Breast epithelium (tissue), 4 donors: ENCODE measurements around the gene VSNL1. TPM values are rescaled to one million over a fixed set of nuclear protein-coding genes. Genes with fewer than 3 reads are reported as not detected.
A peak's percentile ranks its signal among the peaks of the same experiment; 100 is the strongest.

ENCODE experiments used
- DNase-seq, 2 donors: peaks; one replicate each; pipeline ENCODE4 v3.0.0-alpha.2; 2019; ENCODE audit warnings: low spot score in 2 of 2
- H3K27ac ChIP-seq, 2 donors: fragments of 200-600 bp; sonication (generic) in 1 of 2; one replicate each; pipeline ENCODE4 v1.5.1; 2016 to 2019; ENCODE audit warnings: mild to moderate bottlenecking in 1 of 2
- H3K27me3 ChIP-seq, 2 donors: fragments of 200-600 bp; sonication (generic) in 1 of 2; one replicate each; pipeline versions ENCODE4 v1.5.1 to v1.6.0; 2017 to 2019; ENCODE audit warnings: control low read depth in 1 of 2, mild to moderate bottlenecking in 1 of 2
- H3K36me3 ChIP-seq: fragments of 200-600 bp; one replicate; pipeline ENCODE4 v1.5.1; 2019
- H3K4me1 ChIP-seq, 2 donors: fragments of 200-600 bp; sonication (generic); one replicate each; pipeline ENCODE4 v1.5.1; 2016 to 2019; ENCODE audit warnings: control low read depth in 1 of 2
- H3K4me3 ChIP-seq, 3 donors: fragments of 200-600 bp; sonication (generic); 1 replicate in 2 of 3; 2 replicates in 1 of 3; pipeline ENCODE4 v1.5.1; 2016 to 2019; ENCODE audit warnings: mild to moderate bottlenecking in 3 of 3, moderate library complexity in 2 of 3
- H3K9me3 ChIP-seq, 2 donors: fragments of 200-600 bp; sonication (generic) in 1 of 2; one replicate each; pipeline ENCODE4 v1.5.1; 2016 to 2019; ENCODE audit warnings: control low read depth in 1 of 2
- CTCF ChIP-seq, 3 donors: fragments of 450-650 bp; IDR thresholded peaks; one replicate each; pipeline ENCODE4 v1.5.1; 2016 to 2017; ENCODE audit warnings: antibody characterized with exemption in 3 of 3, mild to moderate bottlenecking in 3 of 3, moderate library complexity in 3 of 3
- POLR2A ChIP-seq: fragments of 450-650 bp; IDR thresholded peaks from one replicate; pipeline ENCODE4 v1.6.1; 2016; ENCODE audit warnings: antibody characterized with exemption, mild to moderate bottlenecking, moderate library complexity
- POLR2AphosphoS5 ChIP-seq, 3 donors: sonication (generic); formaldehyde crosslinking; IDR thresholded peaks; one replicate each; pipeline ENCODE4 v1.6.1; 2017; ENCODE audit warnings: antibody characterized with exemption in 3 of 3
- intact Hi-C: fragments of 100-400 bp; cut with DNase I; formaldehyde crosslinking; loops from one replicate; pipeline ENCODE4 v1.15.1; 2023; ENCODE audit warnings: low total_unique reads
- total RNA-seq, 3 donors: library from RNA; depleted of rRNA; stranded (reverse); fragments of >200 nt; gene quantifications; one replicate each; pipeline ENCODE4 v1.1.0, GENCODE V29; 2016

The VSNL1 gene
- total RNA-seq, 3 donors from 2014 or later, result 0.80 to 6.9 (median 2.6) TPM

- Histone ChIP-seq H3K4me1 (no peaks in the 10 kb centered on the region), H3K27me3 (peaks cover 0 to 7% of the 10 kb centered on the region in 2 donors), H3K9me3 (no peaks in the 10 kb centered on the region), H3K27ac (peak overlapping the region; percentile 85 to 90), H3K4me3 (peak overlapping the region; percentile 46 to 61 (median 60)), H3K36me3 (no peaks in the 10 kb centered on the region)
- TF ChIP-seq POLR2AphosphoS5 (IDR thresholded peaks at IDR 0.05) (peak in 2 of 3 donors; percentile 55 to 64), POLR2A (no peak)
- DNase-seq, result peak; percentile 56 to 80
- intact Hi-C loops, result no loop called here
Measured at GRCh38 chr2:17538844-17539554, 1.5 kb upstream of the VSNL1 start.

- Histone ChIP-seq H3K4me3 (peak overlapping the region; percentile 46 to 61 (median 60)), H3K4me1 (no peaks in the 10 kb centered on the region), H3K27me3 (peaks cover 0 to 7% of the 10 kb centered on the region in 2 donors), H3K9me3 (no peaks in the 10 kb centered on the region), H3K27ac (peak overlapping the region; percentile 85 to 90), H3K36me3 (no peaks in the 10 kb centered on the region)
- TF ChIP-seq POLR2AphosphoS5 (IDR thresholded peaks at IDR 0.05), result no peak
- no peak for TF ChIP-seq CTCF (IDR thresholded peaks at IDR 0.05)
- no peak for TF ChIP-seq POLR2A
- peak in 1 of 2 donors; percentile 56 for DNase-seq
- intact Hi-C loops, result no loop called here
Measured at GRCh38 chr2:17539611-17540092, 844 bp upstream of the VSNL1 start.

- peaks cover 0 to 7% of the 10 kb centered on the region in 2 donors for H3K27me3 ChIP-seq
- no peak for TF ChIP-seq POLR2A
- TF ChIP-seq POLR2AphosphoS5 (IDR thresholded peaks at IDR 0.05), result no peak
- no peak for TF ChIP-seq CTCF (IDR thresholded peaks at IDR 0.05)
- intact Hi-C loops, result no loop called here
- no peaks in the 10 kb centered on the region for H3K4me1 ChIP-seq
- peak overlapping the region; percentile 14 to 38 for H3K27ac ChIP-seq
- no peaks in the 10 kb centered on the region for H3K36me3 ChIP-seq
- H3K4me3 ChIP-seq, result peak overlapping the region; percentile 46 to 61 (median 60)
- no peaks in the 10 kb centered on the region for H3K9me3 ChIP-seq
- DNase-seq, result no peak
Measured at GRCh38 chr2:17540813-17541530, 476 bp downstream of the VSNL1 start.

- no peaks in the 10 kb centered on the region for H3K36me3 ChIP-seq
- intact Hi-C loops, result no loop called here
- H3K27me3 ChIP-seq, result peaks cover 0 to 7% of the 10 kb centered on the region in 2 donors
- H3K9me3 ChIP-seq, result no peaks in the 10 kb centered on the region
- DNase-seq, result no peak
- H3K4me3 ChIP-seq, result peak overlapping the region in 2 of 3 donors; percentile 60 to 61
- H3K27ac ChIP-seq, result peak overlapping the region in 1 of 2 donors; percentile 14
- no peaks in the 10 kb centered on the region for H3K4me1 ChIP-seq
- TF ChIP-seq POLR2A (no peak), CTCF (IDR thresholded peaks at IDR 0.05) (no peak), POLR2AphosphoS5 (IDR thresholded peaks at IDR 0.05) (no peak)
Measured at GRCh38 chr2:17541531-17541950, 1.0 kb downstream of the VSNL1 start.

GRCh38 chr2:17542471-17542870 is 2.0 kb downstream of the VSNL1 start:
- DNase-seq, result no peak
- intact Hi-C loops, result no loop called here
- Histone ChIP-seq H3K27me3 (peaks cover 0 to 7% of the 10 kb centered on the region in 2 donors), H3K4me3 (peak overlapping the region in 1 of 3 donors; percentile 60), H3K9me3 (no peaks in the 10 kb centered on the region), H3K4me1 (no peaks in the 10 kb centered on the region), H3K27ac (peak overlapping the region in 1 of 2 donors; percentile 6), H3K36me3 (no peaks in the 10 kb centered on the region)
- no peak for TF ChIP-seq CTCF (IDR thresholded peaks at IDR 0.05)
- TF ChIP-seq POLR2A, result no peak
- no peak for TF ChIP-seq POLR2AphosphoS5 (IDR thresholded peaks at IDR 0.05)
